Panc1 (cell line): ENCODE results near the gene LIPC. TPM values are rescaled to one million over a fixed set of nuclear protein-coding genes. Genes with fewer than 3 reads are reported as not detected.

Source experiments
- ATAC-seq: fragments of 200-7000 bp; cut with Tn5 transposase; 2 replicates; pipeline ENCODE4 v1.9.1; 2020; ENCODE audit warnings: mild to moderate bottlenecking, moderate library complexity
- BruUV-seq: library from RNA; stranded (reverse); fragments of 400-500 nt; replicated peaks from 2 replicates; lab custom pipeline; 2021; lab: Mats Ljungman, UMichigan
- CTCF ChIA-PET: fragments of 300-600 bp; sonication (Branson Sonifier 250); formaldehyde crosslinking; loops from one replicate; lab custom pipeline; 2022; ENCODE audit warnings: antibody characterized with exemption; lab: Charles Lee
- POLR2A ChIA-PET: fragments of 300-600 bp; sonication (Branson Sonifier 250); formaldehyde crosslinking; loops from one replicate; lab custom pipeline; 2022; ENCODE audit warnings: antibody characterized with exemption; lab: Charles Lee
- DNase-seq: peaks from one replicate; pipeline ENCODE4 v3.0.0-alpha.2; 2010; ENCODE audit warnings: low read depth, low spot score
- H3K27ac ChIP-seq: 2 replicates; pipeline ENCODE4 v1.5.1; 2011; ENCODE audit warnings: mild to moderate bottlenecking, low read length, inconsistent platforms
- H3K27me3 ChIP-seq: fragments of 200-500 bp; sonication (Bioruptor generic); 2 replicates; pipeline ENCODE4 v1.6.0; 2014; ENCODE audit warnings: low read length, inconsistent platforms; ENCODE audit not compliant: control insufficient read depth, insufficient read depth
- H3K36me3 ChIP-seq: fragments of 200-500 bp; sonication (Bioruptor generic); 2 replicates; pipeline ENCODE4 v1.5.1; 2014; ENCODE audit warnings: inconsistent platforms, mild to moderate bottlenecking, low read length, moderate library complexity; ENCODE audit not compliant: control insufficient read depth, insufficient read depth
- H3K4me1 ChIP-seq: 2 replicates; pipeline ENCODE4 v1.5.1; 2011; ENCODE audit warnings: inconsistent platforms, mild to moderate bottlenecking, low read length, moderate library complexity; ENCODE audit not compliant: control insufficient read depth, insufficient read depth
- H3K4me3 ChIP-seq, 2 experiments: 2 replicates each; pipeline ENCODE4 v1.5.1; 2011 to 2012; ENCODE audit warnings: low read depth in 2 of 2, low read length in 2 of 2, mild to moderate bottlenecking in 2 of 2, inconsistent platforms in 1 of 2, moderate library complexity in 1 of 2
- H3K9me3 ChIP-seq: fragments of 200-500 bp; sonication (Bioruptor generic); 2 replicates; pipeline ENCODE4 v1.5.1; 2014; ENCODE audit warnings: low read depth, mild to moderate bottlenecking, inconsistent platforms, low read length, moderate library complexity; ENCODE audit not compliant: control insufficient read depth, insufficient read depth
- CTCF ChIP-seq: fragments of 450-650 bp; IDR thresholded peaks from 2 replicates; pipeline ENCODE4 v1.5.1; 2017; ENCODE audit warnings: mild to moderate bottlenecking
- POLR2AphosphoS5 ChIP-seq: IDR thresholded peaks from 2 replicates; pipeline ENCODE4 v1.6.1; 2012; ENCODE audit warnings: mild to moderate bottlenecking, low read depth, low read length, moderate library complexity
- REST ChIP-seq, 2 experiments: IDR thresholded peaks; 2 replicates each; pipeline ENCODE4 v1.6.1; 2011 to 2012; ENCODE audit warnings: low read depth in 2 of 2, control low read depth in 1 of 2, low read length in 1 of 2, mild to moderate bottlenecking in 1 of 2, moderate library complexity in 1 of 2; ENCODE audit not compliant: insufficient read depth in 1 of 2
- SIN3A ChIP-seq: IDR thresholded peaks from 2 replicates; pipeline ENCODE4 v1.6.1; 2012; ENCODE audit warnings: low read depth, mild to moderate bottlenecking, low read length, moderate library complexity, borderline replicate concordance; ENCODE audit not compliant: insufficient read depth
- TCF7L2 ChIP-seq: IDR thresholded peaks from 2 replicates; pipeline ENCODE4 v1.6.1; 2011; ENCODE audit warnings: mild to moderate bottlenecking, low read depth, low read length, inconsistent platforms
- in situ Hi-C: cut with HindIII; loops from 2 replicates; pipeline ENCODE4 v1.10.0; 2016; ENCODE audit warnings: low sequenced_read_pairs, low pct_unique_long_range_greater_than_20kb
- intact Hi-C: fragments of 100-400 bp; cut with micrococcal nuclease; formaldehyde crosslinking; loops from one replicate; pipeline ENCODE4 v1.10.0; 2022; ENCODE audit not compliant: unreplicated experiment
- total RNA-seq: library from RNA; stranded (reverse); gene quantifications from one replicate; pipeline ENCODE4 v1.2.1, GENCODE V29; 2021; ENCODE audit not compliant: unreplicated experiment

The LIPC gene
- total RNA-seq, 1 experiment from 2014 or later: not detected

GRCh38 chr15:58474741-58475323 lies 43.0 kb downstream of the LIPC start:
- intact Hi-C loops: no loop called here
- ATAC-seq: no peak
- Histone ChIP-seq H3K27me3 (no peaks in the 10 kb centered on the region), H3K9me3 (no peaks in the 10 kb centered on the region), H3K36me3 (no peaks in the 10 kb centered on the region), H3K4me3 (no peak overlapping the region), H3K27ac (no peak overlapping the region), H3K4me1 (peaks cover under 1% of the 10 kb centered on the region; the same call in 1 of the 2 replicates)
- DNase-seq: no peak
- TF ChIP-seq SIN3A: no peak
- TF ChIP-seq POLR2AphosphoS5: no peak
- no peak for TF ChIP-seq TCF7L2
- TF ChIP-seq REST (IDR thresholded peaks at IDR 0.05; ENCODE audit: insufficient read depth in 1 of 2, low read depth in 2 of 2, low read length in 1 of 2): no peak
- no peak for TF ChIP-seq CTCF
- ChIA-PET POLR2A (no interaction called here), CTCF (no interaction called here)
- in situ Hi-C loops: no loop called here
- no TSS peak for BruUV-seq

GRCh38 chr15:58475573-58476524 lies 44.1 kb downstream of the LIPC start:
- TF ChIP-seq CTCF: no peak
- no peak for TF ChIP-seq REST (IDR thresholded peaks at IDR 0.05; ENCODE audit: insufficient read depth in 1 of 2, low read depth in 2 of 2, low read length in 1 of 2)
- TF ChIP-seq TCF7L2: no peak
- no peak for TF ChIP-seq SIN3A
- no peak for TF ChIP-seq POLR2AphosphoS5
- intact Hi-C loops (no loop called here), in situ Hi-C loops (no loop called here)
- BruUV-seq: no TSS peak
- Histone ChIP-seq H3K27ac (no peak overlapping the region), H3K9me3 (no peaks in the 10 kb centered on the region), H3K4me3 (no peak overlapping the region), H3K27me3 (no peaks in the 10 kb centered on the region), H3K36me3 (no peaks in the 10 kb centered on the region), H3K4me1 (no peaks in the 10 kb centered on the region; the same call in 1 of the 2 replicates)
- DNase-seq (no peak), ATAC-seq (no peak)
- POLR2A ChIA-PET: no interaction called here
- CTCF ChIA-PET: no interaction called here
